OCI-LY7 (cell line): ENCODE results near the gene PCSK9.

ENCODE experiments used
- EZH2phosphoT487 ChIP-seq: fragments of 200-600 bp; sonication (generic); IDR thresholded peaks from 2 replicates; pipeline ENCODE4 v1.6.1; 2018; ENCODE audit warnings: low read depth, borderline replicate concordance, mild to moderate bottlenecking, mixed run types, antibody characterized with exemption, low read length, moderate library complexity, mixed read lengths
- TF ChIP-seq, protein P1 (sequence below): fragments of 200-600 bp; sonication (generic); conservative IDR thresholded peaks from 2 replicates; pipeline ENCODE4 v1.5.1; 2014; ENCODE audit warnings: mild to moderate bottlenecking, antibody characterized with exemption, low read length, moderate library complexity, mixed read lengths

- TF ChIP-seq, protein P1, sequence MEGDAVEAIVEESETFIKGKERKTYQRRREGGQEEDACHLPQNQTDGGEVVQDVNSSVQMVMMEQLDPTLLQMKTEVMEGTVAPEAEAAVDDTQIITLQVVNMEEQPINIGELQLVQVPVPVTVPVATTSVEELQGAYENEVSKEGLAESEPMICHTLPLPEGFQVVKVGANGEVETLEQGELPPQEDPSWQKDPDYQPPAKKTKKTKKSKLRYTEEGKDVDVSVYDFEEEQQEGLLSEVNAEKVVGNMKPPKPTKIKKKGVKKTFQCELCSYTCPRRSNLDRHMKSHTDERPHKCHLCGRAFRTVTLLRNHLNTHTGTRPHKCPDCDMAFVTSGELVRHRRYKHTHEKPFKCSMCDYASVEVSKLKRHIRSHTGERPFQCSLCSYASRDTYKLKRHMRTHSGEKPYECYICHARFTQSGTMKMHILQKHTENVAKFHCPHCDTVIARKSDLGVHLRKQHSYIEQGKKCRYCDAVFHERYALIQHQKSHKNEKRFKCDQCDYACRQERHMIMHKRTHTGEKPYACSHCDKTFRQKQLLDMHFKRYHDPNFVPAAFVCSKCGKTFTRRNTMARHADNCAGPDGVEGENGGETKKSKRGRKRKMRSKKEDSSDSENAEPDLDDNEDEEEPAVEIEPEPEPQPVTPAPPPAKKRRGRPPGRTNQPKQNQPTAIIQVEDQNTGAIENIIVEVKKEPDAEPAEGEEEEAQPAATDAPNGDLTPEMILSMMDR, result no peak
- TF ChIP-seq EZH2phosphoT487, result no peak
Measured at GRCh38 chr1:55015123-55015522, 24.2 kb upstream of the PCSK9 start.
